Stomach (tissue), 4 donors: ENCODE data around the gene PCGF3.

ENCODE experiments used
- EP300 ChIP-seq: sonication (generic); formaldehyde crosslinking; IDR thresholded peaks from one replicate; pipeline ENCODE4 v1.6.1; 2017; ENCODE audit warnings: antibody characterized with exemption
- POLR2A ChIP-seq, 4 donors: fragments of 450-650 bp; IDR thresholded peaks; one replicate each; pipeline ENCODE4 v1.6.1; 2016; ENCODE audit warnings: antibody characterized with exemption in 4 of 4, control low read depth in 2 of 4, mild to moderate bottlenecking in 1 of 4, moderate library complexity in 1 of 4
- POLR2AphosphoS5 ChIP-seq, 3 donors: sonication (generic); formaldehyde crosslinking; IDR thresholded peaks; one replicate each; pipeline ENCODE4 v1.6.1; 2016; ENCODE audit warnings: antibody characterized with exemption in 3 of 3
- TF ChIP-seq, protein P1 (sequence below), 7 experiments: fragments of 450-650 bp in 4 of 7; fragments of 200-600 bp in 3 of 7; sonication (generic) in 3 of 7; IDR thresholded peaks; one replicate each; pipeline ENCODE4 v1.5.1; 2016 to 2019; ENCODE audit warnings: antibody characterized with exemption in 7 of 7, control low read depth in 2 of 7, mild to moderate bottlenecking in 1 of 7

DNA sequence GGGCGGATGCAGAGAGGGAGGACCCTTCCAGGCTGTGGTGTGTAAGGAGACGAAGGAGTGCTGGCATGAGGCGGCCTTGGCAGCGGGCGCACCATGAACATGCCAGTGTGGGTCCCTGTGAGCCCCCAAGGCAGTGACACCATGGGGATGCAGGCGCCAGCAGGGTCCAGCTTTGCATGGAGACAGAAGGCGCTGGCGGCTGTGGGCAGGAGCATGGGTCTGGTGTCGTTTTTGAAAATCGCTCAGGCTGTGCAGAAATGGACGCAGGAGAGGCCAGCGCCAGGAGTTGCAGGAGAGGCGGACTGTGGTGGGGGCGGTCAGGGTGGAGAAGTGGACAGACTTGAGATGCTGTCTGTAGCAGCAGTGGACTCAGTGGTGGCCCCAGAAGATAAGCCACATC, 56.1 kb downstream of the PCGF3 start:
- TF ChIP-seq POLR2AphosphoS5 (IDR thresholded peaks at IDR 0.05) (no peak), POLR2A (IDR thresholded peaks at IDR 0.05) (no peak), EP300 (no peak)
- TF ChIP-seq, protein P1, sequence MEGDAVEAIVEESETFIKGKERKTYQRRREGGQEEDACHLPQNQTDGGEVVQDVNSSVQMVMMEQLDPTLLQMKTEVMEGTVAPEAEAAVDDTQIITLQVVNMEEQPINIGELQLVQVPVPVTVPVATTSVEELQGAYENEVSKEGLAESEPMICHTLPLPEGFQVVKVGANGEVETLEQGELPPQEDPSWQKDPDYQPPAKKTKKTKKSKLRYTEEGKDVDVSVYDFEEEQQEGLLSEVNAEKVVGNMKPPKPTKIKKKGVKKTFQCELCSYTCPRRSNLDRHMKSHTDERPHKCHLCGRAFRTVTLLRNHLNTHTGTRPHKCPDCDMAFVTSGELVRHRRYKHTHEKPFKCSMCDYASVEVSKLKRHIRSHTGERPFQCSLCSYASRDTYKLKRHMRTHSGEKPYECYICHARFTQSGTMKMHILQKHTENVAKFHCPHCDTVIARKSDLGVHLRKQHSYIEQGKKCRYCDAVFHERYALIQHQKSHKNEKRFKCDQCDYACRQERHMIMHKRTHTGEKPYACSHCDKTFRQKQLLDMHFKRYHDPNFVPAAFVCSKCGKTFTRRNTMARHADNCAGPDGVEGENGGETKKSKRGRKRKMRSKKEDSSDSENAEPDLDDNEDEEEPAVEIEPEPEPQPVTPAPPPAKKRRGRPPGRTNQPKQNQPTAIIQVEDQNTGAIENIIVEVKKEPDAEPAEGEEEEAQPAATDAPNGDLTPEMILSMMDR (IDR thresholded peaks at IDR 0.05): no peak
